ENCODE data around the gene SYNDIG1.
A peak's percentile ranks its signal among the peaks of the same experiment; 100 is the strongest.
"Not testable (repeated sequence)": the region's sequence is repeated elsewhere in the genome, so short reads cannot be mapped to it uniquely, and the experiment has no call there.

Gene SYNDIG1

DNA sequence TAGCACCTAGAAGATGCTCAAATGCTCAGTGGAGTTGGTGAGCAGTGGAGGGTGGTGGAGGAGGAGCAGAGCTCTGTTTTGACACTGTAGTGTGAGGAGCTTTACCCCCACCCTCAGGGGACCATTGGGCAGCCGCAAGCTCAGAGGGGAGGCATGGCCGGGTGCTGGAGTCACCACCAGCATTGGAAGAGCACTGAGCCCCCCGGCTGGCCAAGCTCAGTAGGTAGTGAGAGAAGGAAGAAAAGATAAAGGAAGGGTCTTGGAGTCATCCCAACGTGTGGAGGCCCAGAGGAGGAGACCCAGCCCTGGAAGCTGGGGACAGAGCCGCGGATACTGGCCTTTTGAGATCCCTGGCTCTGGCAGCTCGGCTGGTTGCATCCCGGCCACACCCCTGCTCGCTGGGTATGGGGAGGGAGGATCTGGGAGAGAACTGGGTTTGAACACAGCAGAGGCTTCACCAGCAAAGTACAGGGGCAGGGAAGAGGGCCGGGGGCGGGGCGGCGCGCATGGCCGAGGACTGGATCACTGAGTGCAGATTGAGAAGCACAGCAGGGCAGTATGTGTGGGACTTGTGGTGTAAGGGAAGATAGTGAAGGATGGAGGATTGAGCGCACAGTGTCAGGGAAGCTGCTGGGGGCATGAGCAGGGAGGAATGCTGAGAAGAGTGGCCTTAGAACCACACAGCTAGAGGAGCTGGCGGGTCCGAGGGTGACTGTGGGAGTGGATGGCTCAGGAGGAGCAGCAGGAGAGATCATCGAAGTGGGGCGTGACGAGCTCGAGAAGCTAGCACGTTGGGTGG, 24.4 kb downstream of the SYNDIG1 start:
- no peak for DNase-seq

DNA sequence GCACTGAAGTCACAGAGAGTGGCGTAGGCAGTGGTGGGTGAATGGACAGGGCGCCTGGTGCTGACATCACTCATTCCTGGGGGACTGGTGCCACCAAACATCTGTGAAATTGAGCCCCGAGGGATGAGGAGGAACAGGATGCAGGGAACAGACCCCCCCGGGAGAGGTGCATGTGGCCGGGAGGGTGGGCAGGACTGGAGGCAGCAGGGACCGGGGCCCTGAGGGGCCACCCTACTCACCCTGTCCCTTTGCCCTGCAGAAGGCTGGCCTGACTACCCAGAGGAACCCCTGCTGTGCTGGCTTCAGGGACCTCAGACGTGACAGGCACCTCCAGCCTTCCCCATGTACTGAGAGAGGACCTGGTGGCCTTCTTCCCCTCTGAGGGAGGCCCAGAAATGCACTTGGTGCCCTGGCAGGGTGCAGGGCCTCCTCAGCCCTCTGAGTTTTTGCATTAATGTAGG, 25.1 kb downstream of the SYNDIG1 start:
- no peak for DNase-seq

DNA sequence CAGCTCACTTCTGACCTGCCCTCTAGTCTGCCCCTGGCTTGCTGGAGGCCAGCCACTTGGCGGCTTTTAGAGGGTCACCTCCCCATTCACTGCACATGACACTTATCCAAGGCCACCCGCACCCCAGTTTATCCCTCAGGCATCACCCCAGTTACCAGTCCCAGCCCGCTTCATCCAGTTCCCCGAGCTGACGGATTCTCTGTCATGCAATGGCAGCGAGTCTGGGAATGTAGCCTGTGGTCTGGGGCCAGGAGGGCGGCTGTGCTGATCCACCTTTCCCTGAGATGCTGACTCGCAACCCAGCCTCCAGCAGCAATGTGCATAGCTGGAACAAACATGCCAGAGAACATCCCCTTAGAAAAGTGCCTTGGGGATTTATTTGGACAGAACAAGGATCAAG, 25.8 kb downstream of the SYNDIG1 start:
- DNase-seq, result no peak

GRCh38 chr20:24497851-24498250, 28.4 kb downstream of the SYNDIG1 start:
- DNase-seq, result peak; percentile 1

GRCh38 chr20:24498641-24499040, 29.2 kb downstream of the SYNDIG1 start:
- DNase-seq, result no peak

GRCh38 chr20:24499472-24499871, 30.0 kb downstream of the SYNDIG1 start:
- DNase-seq, result peak; percentile 2

DNA sequence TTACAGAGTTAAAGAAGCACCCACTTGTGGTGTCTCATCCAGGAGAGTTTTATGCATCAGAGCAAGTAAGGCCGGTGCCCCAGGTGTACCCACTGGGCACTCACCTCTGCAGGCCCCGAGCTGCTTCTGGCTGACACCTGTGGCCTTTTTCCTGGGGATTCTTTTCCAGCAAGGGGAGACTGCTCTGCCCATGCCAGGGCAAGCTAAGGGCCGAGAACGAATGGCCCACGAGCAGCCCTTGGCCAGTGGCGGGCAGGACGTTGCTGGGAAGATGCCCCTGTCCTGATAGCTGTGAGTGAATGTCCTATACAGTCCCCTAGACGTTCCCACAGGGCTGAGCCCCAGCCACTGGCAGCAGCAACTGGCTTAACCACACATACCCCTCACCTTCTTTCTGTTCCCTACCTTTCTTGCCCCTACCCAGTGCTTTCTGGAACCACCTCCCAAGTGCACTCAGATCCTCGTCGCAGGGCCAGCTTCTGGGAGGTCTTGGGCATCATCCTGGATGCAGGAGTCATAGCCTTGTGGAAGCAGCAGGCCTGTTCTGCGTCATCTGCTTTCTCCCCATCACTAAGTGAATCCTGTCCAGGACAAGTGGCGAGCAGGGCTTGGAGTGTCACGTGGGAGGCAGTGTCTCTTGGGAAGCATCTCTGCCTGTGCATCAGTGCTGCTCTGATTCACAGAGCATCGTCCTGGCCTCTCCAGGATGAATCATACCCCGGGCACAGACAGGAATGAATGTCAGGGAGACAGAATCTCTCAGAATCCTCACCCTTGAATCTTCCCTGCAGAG, 32.5 kb downstream of the SYNDIG1 start:
- DNase-seq, result no peak

GRCh38 chr20:24502661-24503060, 33.2 kb downstream of the SYNDIG1 start:
- no peak for DNase-seq

DNA sequence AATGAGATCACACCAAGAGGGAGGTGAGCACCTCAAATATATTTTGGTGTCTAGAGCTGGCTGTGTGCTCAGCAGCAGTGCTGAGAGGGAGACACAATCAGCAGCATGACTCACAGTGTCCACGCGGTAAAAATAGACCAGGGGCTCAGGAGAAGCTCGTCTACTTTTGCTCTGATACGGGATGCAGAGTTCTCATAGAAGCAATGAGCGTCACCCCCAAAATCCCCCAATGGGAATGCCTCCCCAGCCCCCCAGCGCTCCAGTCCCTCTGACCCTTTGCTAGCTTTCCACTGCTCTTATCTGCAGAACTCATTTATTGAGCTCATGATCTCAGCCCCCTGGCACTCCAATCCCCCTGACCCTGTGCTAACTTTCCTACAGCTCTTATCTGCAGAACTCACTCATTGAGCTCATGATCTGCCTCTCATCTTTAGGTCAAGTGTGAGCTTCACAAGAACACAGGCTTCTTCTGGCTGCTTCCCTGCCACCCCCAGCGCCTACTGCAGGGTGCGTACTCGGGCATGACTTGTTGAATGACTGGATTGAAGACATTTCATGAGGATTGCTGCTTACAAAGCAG, 34.0 kb downstream of the SYNDIG1 start:
- DNase-seq, result no peak

DNA sequence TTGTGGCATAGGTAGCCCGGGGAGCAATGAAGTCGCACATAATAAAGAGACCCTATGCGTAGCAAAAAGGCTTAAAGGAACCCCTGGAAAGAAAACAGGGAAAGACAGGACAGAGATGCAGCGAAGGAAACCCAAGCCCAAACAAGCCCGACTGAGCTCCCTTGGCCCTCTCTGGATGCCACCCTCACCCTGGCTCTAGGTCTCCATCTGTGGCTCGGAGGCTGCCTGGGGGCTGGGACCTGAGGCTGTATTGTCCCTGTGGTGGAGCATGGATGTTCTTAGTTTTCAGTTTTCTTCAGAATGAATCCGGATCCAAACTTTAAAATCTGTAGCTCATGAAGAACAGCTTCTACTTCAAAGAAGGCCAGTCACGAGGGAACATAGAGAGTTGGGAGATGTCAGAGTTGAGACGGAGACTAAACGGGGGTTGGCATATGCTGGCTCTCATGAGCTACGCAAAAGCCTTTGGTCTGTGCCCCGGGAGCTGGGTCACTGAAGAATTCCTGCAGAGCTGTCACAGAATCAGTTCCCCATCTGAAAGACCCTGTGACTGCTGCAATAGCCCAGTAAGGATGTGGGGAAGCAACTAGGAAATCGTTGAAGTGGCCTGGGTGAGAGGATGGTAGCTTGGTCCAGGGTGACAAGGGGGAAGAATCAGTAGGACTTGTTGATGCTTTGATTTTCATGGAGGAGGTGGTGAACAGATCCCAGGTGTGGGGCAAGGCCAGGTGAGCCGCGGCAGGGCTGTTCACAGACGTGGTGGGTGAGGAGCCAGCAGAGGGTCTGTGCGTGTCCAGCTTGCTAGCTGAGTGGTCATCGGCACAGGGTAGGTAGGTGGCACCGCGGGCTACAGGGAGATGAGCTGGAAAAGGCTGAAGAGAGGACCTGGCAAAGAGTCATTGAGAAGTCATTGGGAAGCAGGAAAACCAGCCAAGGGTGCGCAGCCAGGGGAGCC, 35.2 kb downstream of the SYNDIG1 start:
- no peak for DNase-seq

DNA sequence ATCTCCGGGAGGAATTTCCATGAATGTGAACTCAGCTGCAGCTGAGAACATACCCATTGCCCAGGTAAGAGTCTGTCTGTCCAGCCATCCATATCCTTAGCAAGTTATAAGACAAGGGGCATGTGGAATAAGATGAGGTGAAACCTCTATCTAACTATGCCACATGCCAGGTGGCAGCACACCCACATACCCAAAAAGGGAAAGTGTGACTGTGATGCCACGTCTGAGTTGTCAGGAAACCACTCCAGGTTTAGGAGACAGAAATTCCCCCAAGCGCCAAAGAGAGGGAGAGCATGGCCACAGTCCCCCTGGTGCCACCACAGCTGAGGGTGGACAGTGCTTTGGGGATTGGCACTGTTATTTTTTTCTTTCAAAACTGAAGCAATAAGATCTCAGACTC, 36.7 kb downstream of the SYNDIG1 start:
- no peak for DNase-seq

DNA sequence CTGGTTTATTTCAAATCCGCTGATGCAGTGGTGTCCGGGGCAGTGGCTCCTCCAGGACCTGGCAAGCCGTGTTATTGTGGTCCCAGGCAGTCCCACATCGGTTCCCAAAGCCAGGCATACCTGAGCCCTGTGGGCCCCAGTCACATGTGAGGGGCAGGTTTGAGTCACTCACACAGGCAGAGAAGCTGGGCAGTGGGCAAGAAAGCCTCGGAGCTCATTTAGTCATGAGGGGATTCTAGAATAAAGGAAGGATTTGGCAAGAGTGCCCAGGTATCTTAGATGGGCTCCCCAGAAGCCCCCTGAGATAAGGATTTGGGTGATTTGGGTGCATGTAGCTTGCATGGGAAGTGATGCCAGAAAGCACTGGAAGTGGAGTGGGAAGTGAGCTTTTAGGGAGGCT, 37.3 kb downstream of the SYNDIG1 start:
- DNase-seq, result no peak

DNA sequence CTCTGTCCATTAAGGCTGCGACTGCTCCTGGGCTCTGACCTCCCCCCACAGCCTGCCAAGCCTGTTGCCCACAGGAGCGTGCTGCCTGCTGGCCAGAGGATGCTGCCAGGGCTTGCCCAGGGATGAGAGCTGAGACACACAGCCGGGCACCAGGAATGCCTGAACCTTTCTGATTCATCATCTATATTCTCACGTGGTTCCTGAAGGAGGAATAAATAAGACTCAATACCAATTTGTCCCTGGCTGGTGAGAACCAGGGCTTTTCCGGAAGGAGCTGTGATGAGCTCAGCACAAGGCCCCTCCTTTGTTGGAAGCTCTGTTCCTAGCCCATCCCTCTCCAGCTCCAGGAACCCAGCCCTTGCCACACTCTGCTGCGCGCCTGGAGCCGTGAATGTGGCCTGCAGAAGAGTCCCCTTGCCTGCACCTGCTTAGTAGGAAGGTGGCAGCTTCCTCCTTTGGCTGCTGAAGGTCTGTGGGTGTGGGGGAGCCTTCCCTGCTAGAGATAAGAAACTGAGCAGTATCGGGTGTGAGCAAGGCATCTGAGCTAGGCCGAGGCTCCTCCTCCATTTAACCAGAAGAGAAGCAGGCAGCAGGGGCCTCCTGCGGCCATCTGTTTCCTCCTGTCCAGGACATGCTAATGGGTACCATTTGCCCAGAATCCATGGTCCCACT, 37.9 kb downstream of the SYNDIG1 start:
- DNase-seq, result no peak

DNA sequence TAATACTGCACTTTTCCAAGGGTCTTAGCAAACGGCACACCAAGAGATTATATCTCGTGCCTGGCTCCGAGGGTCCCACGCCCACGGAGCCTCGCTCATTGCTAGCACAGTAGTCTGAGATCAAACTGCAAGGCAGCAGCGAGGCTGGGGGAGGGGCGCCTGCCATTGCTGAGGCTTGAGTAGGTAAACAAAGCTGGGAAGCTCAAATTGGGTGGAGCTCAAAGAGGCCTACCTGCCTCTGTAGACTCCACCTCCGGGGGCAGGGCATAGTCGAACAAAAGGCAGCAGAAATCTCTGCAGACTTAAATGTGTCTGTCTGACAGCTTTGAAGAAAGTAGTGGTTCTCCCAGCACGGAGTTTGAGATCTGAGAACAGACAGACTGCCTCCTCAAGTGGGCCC, 43.0 kb downstream of the SYNDIG1 start:
- not testable (repeated sequence) for DNase-seq

DNA sequence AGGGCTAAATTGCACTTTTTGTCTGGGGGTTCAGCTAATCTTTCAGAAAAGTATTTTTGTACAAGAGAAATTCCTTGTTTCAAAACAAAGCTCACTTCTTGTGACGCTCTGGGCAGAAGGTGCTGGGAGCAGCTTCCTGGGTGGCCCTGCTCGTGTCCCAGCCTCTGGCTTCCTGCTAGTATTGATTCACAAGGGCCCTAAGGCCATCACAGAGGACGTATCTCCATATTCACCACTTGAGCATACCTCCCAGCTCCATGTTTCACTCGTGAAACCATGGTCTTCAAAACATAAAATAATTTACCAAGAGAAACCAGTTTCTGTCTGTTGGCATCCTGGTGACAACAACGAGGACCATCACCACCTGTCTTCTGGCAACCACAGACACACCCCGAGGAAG, 49.1 kb downstream of the SYNDIG1 start:
- no peak for DNase-seq

DNA sequence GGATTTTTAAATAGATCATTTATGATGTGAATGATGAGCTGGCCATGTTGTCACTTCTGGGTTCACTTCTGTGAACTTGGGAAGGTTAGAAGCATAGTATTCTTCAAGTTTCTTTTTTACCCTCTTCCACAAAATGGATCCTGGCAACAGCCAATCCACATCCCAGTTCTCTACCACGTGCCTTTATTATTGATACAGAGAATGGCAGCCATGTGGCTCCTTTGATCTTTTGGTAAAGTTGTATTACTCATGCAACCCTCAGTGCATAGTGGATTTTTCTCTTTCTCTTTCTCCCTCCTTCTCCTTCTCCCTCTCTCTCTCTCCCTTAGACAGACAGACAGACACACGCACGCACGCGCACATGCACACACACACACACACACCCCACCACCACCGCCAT, 50.0 kb downstream of the SYNDIG1 start:
- no peak for DNase-seq

DNA sequence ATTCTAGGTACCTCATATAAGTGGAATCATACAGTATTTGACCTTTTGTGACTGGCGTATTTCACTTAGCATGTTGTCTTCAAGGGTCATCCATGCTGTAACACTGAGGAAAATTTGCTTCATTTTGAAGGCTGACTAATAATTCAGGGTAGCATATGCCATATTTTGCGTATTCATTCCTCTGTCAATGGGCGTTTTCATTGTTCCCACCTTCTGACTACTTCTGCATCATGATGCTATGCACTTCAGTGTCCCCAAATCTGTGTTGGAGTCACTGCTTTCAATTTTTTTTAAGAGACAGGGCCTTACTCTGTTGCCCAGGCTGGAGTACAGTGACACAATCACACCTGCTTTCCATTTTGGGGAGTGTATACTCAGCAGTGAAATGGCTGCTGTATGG, 51.6 kb downstream of the SYNDIG1 start:
- DNase-seq, result no peak

DNA sequence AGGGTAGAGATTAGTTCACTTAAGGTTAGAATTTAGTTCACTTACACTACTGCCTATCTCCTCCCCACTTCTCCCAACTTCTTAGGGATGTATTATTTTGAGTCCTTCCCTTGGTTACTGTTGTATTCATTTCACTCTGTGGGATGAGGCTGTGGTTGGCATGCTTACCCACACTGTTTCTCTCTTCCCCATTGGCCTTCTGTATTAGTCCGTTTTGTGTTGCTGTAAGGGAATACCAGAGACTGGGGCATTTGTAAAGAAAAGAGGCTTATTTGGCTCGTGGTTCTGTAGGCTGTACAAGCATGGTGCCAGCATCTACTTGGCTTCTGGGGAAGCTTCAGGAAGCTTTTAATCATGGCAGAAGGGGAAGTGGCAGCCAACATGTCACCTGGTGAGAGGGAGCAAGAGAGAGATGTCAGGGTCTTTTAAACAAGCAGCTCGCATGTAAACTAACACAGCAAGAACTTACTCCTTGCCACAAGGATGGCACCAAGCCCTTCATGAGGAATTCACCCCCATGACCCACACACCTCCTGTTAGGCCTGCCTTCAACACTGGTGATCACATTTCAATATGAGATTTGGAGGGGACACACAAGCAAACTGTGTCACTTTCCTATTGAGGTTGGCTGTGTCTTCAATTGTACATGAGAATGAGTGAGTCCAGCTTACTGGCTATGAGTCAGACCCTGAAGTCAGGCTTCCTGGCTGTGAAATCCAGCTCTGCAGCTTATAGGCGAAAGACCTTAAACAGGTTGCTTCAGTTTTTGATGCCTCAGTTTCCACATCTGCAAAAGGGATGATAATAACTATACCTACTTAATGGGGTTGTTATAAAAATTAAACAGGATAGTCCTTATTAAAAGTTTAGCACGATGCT, 53.3 kb downstream of the SYNDIG1 start:
- DNase-seq, result no peak

DNA sequence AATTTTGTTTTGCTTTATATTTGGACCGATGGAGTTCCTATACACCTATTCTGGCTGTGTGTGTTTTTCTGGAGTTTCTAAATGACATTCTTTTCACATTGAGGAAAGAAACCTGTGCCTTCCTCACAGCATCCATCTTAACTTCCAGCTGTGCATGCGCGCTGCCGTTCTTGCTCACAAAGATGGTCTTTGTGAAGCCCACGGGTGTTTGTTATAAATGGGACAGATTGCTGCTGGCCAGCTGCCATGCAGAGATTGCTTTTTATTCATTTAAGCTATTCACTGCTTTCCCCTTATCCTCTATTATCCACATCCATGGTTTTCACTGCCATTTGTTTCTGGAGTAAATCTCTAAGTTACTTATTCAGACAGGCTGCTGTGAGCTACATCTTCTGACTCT, 54.2 kb downstream of the SYNDIG1 start:
- DNase-seq, result no peak

DNA sequence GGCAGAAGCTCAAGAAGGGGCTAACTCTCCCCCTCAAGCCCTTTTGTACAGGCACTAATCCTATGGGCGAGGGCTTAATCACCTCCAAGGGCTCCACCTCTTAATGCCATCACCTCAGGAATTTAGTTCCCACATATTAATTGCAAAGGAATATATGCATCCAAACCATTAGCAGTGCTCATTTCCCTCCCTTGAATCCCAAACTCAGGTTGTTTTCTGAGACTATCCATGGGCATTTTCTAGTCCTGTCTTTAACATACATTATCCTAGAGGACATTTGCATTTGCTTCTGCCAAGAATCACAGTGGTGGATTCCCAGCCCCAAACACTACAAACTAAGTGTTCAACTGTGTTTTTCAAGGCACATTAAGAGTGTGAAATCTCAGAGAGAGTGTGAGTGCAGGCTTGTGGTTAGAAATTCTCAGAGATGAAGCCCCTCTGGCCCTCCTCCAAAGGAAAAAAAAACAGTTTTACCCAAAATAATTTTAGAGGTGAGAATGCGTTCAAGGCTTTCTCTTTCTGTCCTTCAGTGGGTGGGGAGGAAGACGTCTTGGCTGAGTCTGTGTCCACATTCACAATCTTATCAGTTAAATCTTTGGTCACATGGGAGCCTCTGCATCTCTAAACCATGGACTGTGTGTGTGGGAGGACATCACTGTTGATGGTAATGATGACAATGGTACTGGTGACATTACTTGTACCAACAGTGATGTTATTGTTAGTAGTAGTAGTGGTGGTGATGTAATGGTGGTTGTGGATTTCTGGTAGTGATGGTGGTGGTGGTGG, 59.3 kb downstream of the SYNDIG1 start:
- no peak for DNase-seq
